RPMI7951 (cell line): ENCODE data around the gene SLC2A4RG. TPM values are rescaled to one million over a fixed set of nuclear protein-coding genes. Genes with fewer than 3 reads are reported as not detected.
"Not testable (repeated sequence)": the region's sequence is repeated elsewhere in the genome, so short reads cannot be mapped to it uniquely, and the experiment has no call there.

ENCODE experiments used
- DNase-seq: peaks from one replicate; pipeline ENCODE4 v3.0.0-alpha.2; 2012; ENCODE audit warnings: low read depth
- total RNA-seq: library from RNA; depleted of rRNA; stranded (reverse); fragments of >200 nt; shearing (Covaris generic); gene quantifications from 2 replicates; pipeline ENCODE4 v1.2.3, GENCODE V29; 2014

SLC2A4RG gene
- total RNA-seq, 1 experiment from 2014 or later, result 29.3 TPM

DNA sequence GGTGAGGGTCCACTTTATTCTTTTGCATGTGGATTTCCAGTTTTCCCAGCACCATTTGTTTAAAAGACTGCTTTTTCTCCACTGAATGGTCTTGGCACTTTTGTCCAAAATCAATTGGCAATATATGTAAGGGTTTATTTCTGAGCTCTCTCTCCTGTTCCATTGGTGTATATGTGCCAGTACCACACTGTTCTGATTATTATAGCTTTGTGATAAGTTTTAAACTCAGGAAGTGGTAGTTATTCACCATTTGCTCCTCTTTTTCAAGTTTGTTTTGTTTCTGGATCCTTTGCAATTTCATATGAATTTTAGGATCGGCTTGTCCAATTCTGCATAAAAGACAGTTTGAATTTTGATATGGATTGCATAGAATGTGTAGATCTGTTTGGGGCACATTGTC lies 27.4 kb upstream of the SLC2A4RG start:
- no peak for DNase-seq

DNA sequence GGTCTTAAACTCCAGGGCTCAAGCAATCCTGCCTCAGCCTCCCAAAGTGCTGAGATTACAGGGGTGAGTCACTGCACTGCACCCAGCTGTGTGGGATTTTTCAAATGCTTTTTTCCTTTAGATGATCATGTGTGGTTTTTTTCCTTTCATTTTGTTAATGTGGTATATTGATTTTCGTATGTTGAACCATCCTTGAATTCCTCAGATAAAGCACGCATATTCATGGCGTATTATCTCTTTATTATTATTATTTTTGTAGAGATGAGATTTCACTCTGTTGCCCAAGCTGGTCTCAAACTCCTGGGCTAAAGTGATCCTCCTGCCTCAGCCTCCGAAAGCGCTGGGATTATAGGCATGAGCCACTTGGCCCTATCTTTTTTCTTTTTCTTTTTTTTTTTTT lies 24.7 kb upstream of the SLC2A4RG start:
- DNase-seq, result no peak

DNA sequence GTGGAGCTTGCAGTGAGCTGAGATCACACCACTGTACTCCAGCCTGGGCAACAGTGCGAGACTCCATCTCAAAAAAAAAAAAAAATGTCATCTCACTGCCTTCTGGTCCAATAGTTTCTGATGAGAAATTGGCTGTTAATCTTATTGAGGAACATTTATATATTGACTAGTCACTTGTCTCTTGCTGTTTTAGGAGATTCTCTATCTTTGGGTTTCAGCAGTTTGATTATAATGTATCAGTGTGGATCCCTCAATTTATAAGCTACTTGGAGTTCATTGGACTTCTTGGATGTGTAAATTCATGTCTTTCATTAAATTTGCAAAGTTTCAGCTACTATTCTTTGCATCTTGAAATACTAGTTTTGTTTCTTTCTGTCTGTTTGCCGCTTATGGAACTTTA lies 20.6 kb upstream of the SLC2A4RG start:
- DNase-seq, result no peak

DNA sequence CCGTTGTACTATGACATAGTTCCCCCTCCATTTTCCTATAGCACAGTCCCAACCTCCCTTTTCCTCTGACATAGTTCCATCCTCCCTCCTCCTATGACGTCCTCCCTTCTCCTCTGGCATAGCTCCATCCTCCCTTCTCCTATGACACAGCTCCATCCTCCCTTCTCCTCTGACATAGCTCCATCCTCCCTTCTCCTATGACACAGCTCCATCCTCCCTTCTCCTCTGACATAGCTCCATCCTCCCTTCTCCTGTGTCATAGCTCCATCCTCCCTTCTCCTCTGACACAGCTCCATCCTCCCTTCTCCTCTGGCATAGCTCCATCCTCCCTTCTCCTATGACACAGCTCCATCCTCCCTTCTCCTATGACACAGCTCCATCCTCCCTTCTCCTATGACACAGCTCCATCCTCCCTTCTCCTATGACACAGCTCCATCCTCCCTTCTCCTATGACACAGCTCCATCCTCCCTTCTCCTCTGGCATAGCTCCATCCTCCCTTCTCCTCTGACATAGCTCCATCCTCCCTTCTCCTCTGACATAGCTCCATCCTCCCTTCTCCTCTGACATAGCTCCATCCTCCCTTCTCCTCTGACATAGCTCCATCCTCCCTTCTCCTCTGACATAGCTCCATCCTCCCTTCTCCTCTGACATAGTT lies 16.5 kb upstream of the SLC2A4RG start:
- not testable (repeated sequence) for DNase-seq

DNA sequence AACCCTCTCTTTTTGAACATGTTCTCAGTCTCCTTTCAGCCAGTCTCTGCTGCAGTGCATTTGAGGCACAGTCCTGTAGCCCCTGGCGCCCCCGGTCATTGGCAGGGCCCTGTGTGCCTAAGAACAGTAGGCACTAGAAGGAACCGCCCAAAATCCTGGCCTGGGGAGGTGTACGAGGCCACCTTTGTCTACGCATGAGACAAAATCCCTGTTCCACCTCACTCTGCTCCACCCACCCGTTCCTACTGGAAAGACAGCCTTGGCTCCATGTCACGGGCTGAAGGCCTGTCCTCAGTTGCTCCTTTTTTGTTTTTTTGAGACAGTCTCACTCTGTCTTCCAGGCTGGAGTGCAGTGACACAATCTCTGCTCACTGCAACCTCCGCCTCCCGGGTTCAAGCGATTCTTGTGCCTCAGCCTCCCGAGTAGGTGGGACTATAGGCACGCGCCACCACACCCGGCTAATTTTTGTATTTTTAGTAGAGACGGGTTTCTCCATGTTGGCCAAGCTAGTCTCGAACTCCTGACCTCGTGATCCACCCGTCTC lies 9.3 kb upstream of the SLC2A4RG start:
- not testable (repeated sequence) for DNase-seq

DNA sequence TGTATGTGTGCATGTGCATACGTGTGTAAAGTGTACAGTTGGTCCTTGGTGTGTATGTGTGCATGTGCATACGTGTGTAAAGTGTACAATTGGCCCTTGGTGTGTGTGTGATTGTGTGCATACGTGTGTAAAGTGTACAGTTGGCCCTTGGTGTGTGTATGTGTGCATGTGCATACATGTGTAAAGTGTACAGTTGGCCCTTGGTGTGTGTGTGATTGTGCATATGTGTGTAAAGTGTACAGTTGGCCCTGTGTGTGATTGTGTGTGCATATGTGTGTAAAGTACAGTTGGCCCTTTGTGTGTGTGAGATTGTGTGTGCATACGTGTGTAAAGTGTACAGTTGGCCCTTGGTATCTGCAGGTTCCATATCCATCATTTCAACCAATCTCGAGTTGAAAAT lies 8.2 kb upstream of the SLC2A4RG start:
- no peak for DNase-seq

DNA sequence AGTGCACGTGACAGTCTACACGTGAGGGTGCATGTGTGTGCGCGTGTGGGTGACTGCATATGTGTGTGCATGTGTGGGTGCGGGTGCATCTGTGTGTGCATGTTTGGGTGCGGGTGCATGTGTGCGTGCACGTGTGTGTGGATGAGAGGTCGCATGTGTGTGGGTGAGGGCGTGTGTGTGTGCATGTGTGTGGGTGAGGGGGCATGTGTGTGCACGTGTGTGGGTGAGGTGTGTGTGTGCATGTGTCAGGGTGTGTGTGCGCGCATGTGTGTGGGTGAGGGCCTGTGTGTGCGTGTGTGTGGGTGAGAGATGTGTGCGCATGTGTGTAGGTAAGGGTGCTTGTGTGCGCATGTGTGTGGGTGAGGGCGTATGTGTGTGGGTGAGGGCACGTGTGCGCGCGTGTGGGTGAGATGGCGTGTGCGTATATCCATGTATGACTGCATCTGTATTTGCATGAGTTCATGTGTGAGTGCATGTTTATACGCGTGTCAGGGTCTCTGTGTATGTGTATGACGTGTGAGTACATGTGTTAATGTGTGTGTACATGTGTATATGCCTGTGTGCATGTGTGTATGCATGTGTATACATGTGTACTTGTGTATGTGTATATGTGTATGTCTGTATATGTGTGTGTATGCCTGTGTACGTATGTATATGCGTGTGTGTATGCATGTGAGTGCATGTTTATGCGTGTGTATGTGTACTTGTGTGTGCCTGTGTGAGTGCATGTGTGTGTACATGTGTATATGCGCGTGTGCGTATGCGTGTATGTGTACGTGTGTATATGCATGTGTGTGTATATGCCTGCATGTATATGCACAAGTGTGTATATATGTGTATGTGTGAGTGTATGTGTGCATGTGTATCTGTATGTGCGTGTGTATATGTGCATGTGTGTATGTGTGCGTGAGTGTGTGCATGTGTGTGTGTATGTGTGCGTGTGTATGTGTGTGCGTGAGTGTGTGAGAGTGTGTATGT lies 7.2 kb upstream of the SLC2A4RG start:
- DNase-seq, result no peak

DNA sequence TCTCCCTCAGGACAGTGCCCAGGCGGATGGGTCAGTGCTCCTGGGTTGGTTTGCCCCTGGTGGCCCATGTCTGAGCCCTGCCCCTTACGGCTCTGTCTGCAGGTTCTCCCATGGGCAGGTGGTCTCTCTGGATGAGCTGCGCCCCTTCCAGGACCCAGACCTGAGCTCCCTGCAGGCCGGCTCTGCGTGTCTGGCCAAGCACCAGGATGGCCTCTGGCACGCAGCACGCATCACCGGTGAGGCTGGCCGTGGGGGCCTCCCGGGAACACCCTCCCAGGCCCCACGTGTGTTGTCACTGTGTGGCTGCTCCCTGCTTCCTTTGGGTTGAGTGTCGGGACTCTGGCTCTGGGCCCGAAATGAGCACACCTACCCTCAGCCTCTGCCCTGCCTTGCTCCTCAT lies 6.5 kb upstream of the SLC2A4RG start:
- DNase-seq, result no peak

DNA sequence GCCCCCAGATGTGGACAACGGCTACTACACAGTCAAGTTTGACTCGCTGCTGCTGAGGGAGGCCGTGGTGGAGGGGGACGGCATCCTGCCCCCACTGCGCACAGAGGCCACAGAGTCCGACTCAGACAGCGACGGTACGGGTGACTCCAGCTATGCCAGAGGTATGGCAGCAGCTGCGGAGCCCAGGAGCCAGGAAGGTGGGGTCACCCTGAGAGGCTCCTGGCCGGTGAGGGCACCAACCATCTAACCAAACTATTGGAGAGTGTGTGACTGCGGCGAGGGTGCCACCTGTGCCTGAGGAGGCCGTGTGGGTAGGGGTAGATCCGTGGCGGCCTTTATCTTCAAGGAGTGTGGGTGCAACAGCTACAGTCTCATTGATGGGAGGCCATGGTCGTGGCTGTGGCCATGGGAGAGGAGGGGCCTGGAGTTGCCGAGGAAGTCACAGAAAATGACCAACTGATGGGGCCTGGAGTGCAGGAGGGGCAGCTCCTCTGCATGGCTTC lies 5.9 kb upstream of the SLC2A4RG start:
- DNase-seq, result no peak

DNA sequence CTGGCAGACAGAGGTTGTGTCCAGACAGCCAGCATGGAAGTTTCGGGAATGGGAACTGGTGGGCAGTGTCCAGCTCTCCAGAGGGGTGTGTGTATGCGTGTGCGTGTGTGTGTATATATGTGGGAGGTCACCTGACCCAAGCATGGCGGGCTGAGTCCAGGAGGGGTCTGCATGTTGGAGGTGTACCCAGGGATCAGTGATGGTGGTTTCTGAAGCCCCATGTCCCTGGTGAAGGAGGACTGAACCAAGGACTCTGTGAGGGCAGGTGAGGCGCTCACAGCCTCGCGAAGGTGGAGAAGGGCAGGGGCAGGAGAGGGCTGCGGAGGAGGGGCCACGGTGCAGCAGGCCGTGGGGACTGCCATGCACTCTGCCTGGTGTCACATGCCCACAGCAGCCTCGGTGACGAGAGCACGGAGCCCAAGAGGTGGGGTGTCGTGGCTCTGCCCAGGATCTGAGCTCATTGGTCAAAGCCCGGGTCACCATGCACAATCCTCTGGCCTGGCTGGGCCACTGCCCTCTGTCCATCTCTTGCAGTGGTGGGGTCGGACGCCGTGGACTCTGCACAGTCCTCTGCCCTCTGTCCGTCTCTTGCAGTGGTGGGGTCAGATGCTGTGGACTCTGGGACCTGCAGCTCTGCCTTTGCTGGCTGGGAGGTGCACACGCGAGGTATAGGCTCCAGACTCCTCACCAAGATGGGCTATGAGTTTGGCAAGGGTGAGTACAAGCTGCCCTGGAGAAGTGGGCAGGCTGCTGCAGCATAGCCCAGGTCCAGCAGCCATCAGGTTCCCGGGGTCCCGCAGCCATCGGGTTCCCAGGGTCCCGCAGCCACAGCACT lies 5.2 kb upstream of the SLC2A4RG start:
- DNase-seq, result no peak

DNA sequence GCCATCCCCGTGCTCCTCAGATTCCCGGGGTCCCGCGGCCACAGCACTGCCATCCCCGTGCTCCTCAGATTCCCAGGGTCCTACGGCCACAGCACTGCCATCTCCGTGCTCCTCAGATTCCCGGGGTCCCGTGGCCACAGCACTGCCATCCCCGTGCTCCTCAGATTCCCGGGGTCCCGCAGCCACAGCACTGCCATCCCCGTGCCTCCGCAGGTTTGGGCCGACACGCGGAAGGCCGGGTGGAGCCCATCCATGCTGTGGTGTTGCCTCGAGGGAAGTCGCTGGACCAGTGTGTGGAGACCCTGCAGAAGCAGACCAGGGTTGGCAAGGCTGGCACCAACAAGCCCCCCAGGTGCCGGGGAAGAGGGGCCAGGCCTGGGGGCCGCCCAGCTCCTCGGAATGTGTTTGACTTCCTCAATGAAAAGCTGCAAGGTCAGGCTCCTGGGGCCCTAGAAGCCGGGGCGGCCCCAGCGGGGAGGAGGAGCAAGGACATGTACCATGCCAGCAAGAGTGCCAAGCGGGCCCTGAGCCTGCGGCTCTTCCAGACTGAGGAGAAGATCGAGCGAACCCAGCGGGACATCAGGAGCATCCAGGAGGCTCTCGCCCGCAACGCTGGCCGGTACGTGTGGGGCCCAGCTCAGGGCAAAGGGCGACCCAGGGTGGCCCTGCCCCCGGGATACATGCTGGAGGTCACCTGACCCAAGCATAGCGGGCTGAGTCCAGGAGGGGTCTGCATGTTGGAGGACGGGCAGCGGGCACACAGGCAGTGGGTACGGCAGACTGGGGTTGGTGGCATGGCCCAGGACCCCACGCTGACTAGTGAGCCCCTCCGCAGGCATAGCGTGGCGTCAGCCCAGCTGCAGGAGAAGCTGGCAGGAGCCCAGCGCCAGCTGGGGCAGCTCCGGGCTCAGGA lies 4.4 kb upstream of the SLC2A4RG start:
- DNase-seq, result no peak

DNA sequence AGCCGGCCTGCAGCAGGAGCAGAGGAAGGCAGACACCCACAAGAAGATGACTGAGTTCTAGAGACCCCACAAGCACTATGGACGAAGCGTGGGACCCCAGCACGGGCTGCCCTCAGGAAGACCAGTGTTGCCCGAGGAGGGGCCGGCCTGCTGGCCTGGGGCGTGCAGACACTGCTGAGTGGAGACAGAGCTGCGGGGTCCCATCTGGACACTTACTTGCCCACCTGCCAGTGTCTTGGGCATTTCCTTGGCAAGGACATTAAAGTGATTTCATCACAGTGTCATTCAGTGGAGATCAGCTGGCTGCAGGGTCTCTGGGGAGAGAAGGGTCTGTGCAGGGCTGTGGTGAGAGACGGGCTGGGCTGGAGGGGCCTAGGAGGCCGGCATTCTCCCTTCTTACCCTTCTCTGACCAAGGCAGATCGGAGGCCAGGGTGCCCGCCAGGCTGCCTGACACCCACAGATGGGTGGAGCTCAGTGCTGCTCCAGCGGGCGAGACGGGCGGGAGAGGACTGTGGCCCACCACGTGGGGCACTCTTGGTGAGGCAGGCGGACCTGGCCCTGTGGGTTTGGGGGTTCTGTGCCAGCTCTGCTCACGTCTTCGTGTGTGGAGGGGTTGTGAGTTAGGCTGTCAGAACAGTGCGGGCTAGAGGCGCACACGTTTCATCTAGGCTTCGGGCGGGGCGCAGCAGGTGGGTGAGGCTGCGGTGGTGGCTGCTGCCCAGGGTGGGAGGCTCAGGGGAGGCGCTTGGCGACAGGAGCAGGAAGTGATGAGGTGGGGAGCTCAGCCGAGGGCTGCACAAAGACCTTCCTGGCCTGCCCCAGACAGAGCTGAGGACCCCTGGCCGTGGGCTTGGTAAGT lies 3.5 kb upstream of the SLC2A4RG start, which contains the start of gene LIME1:
TSS of gene LIME1 (plus strand) at position 806 of the 860 bp plus-strand sequence. CDS start 886 bp downstream, outside the sequence.
- DNase-seq, result no peak

DNA sequence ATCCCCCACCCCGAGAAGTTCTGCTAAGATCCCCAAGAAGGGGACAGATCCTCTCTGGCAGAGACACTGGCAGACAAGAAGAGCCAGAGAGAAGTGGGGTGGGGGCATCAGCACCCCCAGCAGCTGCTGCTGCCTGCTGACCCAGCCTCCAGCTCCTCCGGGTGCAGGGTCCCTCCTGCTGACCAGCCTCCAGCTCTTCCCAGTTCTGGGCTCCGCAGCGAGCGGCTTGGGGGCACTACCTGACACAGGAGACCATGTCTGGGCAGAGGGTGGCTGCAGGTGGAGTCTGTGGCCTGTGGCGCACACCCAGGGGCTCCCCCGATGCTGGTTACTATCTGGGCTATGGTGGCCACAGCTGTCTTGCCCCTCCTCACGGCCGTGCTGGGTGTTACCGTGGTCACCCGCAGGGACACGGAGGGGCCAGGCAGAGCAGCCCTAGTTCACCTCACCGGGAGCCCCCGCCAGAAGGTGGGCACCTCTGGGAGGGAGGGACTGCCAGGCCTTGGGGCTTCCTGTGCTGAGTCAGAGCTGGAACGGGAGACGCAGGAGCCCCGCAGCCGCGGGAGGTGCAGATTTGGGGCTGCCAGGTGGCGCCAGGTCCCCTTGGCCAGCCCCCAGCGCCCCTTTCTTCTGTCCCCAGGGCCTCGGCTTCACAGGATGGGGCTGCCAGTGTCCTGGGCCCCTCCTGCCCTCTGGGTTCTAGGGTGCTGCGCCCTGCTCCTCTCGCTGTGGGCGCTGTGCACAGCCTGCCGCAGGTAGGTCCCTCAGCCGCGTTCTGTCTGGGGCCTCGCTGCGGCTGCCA lies 2.5 kb upstream of the SLC2A4RG start:
- no peak for DNase-seq

DNA sequence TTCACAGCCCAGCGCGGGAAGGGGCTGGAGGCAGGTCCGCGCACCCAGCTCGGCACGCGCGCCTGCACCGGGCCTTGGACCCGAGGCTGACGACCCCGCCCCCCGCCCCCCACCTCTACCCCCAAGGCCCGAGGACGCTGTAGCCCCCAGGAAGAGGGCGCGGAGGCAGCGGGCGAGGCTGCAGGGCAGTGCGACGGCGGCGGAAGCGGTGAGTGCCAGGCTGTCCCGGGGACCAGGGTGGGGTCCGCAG lies 2.0 kb upstream of the SLC2A4RG start:
- no peak for DNase-seq

DNA sequence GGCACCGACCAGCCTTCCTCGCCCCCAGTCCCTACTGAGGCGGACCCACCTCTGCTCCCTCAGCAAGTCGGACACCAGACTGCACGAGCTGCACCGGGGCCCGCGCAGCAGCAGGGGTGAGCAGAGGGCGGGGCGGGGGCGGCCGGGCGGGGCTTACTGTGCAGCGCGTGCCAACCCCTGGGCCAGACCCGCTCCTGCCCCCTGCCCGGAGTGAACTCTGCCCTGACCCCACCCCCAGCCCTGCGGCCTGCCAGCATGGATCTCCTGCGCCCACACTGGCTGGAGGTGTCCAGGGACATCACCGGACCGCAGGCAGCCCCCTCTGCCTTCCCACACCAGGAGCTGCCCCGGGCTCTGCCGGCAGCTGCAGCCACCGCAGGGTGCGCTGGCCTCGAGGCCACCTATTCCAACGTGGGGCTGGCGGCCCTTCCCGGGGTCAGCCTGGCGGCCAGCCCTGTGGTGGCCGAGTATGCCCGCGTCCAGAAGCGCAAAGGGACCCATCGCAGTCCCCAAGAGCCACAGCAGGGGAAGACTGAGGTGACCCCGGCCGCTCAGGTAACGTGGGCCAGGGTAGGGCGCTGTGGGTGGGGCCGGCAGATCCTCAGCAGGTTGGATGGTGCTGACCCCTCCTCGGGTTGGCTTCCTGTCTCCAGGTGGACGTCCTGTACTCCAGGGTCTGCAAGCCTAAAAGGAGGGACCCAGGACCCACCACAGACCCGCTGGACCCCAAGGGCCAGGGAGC lies 1.5 kb upstream of the SLC2A4RG start:
- no peak for DNase-seq

DNA sequence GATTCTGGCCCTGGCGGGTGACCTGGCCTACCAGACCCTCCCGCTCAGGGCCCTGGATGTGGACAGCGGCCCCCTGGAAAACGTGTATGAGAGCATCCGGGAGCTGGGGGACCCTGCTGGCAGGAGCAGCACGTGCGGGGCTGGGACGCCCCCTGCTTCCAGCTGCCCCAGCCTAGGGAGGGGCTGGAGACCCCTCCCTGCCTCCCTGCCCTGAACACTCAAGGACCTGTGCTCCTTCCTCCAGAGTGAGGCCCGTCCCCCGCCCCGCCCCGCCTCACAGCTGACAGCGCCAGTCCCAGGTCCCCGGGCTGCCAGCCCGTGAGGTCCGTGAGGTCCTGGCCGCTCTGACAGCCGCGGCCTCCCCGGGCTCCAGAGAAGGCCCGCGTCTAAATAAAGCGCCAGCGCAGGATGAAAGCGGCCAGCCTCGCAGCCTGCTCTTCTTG lies 868 bp upstream of the SLC2A4RG start:
- DNase-seq, result peak; percentile 29

DNA sequence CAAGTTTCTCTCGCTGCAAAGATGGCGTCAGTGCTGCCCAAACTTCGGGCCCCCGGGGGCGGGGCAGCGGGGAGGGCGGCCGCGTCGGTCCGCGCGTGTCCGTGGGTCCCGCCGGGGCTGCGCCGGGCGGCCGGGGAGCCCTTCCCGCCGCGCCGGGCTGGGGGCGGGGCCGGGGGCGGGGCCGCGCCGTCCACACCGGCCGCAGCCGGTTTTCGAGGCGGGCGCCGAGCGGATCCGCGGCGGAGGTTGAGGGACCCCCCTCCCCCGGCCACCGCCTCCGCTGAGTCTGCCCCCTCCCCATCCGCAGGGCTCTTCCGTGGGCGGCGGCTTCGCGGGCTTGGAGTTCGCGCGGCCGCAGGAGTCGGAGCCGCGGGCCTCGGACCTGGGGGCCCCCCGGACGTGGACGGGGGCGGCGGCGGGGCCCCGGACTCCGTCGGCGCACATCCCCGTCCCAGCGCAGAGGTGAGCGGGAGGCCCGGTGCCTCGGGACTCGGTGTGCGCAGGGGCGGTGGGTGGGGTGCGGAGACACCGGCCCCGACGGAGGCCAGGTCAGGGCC lies 572 bp downstream of the SLC2A4RG start:
- peak; percentile 45 for DNase-seq
